Effector CD8-positive, alpha-beta T cell (primary cell): ENCODE results near the gene KRTAP2-1.
"Not testable (repeated sequence)": the region's sequence is repeated elsewhere in the genome, so short reads cannot be mapped to it uniquely, and the experiment has no call there.

Source experiments
- DNase-seq: peaks from one replicate; lab custom pipeline; 2025; lab: John Stamatoyannopoulos, UW

Gene KRTAP2-1

GRCh38 chr17:41057547-41057946, 10.4 kb upstream of the KRTAP2-1 start:
- DNase-seq: no peak

GRCh38 chr17:41055130-41055529, 8.0 kb upstream of the KRTAP2-1 start, which contains the start of gene KRTAP2-2:
Gene KRTAP2-2, minus strand, starts transcription at chr17:41055230. Its CDS starts 19 bp downstream, at chr17:41055211.
- DNase-seq: not testable (repeated sequence)

- not testable (repeated sequence) for DNase-seq
Measured at GRCh38 chr17:41054556-41054955, 7.4 kb upstream of the KRTAP2-1 start.

GRCh38 chr17:41054025-41054424, 6.9 kb upstream of the KRTAP2-1 start:
- no peak for DNase-seq

GRCh38 chr17:41052566-41052965, 5.5 kb upstream of the KRTAP2-1 start:
- DNase-seq: no peak

GRCh38 chr17:41049110-41049509, 2.0 kb upstream of the KRTAP2-1 start:
- no peak for DNase-seq

GRCh38 chr17:41048441-41048840, 1.3 kb upstream of the KRTAP2-1 start:
- no peak for DNase-seq

GRCh38 chr17:41042953-41043352, 4.2 kb downstream of the KRTAP2-1 start:
- DNase-seq: no peak

- DNase-seq: not testable (repeated sequence)
Measured at GRCh38 chr17:41040783-41041571, 6.1 kb downstream of the KRTAP2-1 start, which contains the start of gene KRTAP1-1. Gene KRTAP1-1, minus strand, starts transcription at chr17:41041450. Its CDS starts 53 bp downstream, at chr17:41041397.

- DNase-seq: no peak
Measured at GRCh38 chr17:41037853-41038350, 9.2 kb downstream of the KRTAP2-1 start.

GRCh38 chr17:41034346-41034935, 12.7 kb downstream of the KRTAP2-1 start, which contains the start of gene KRTAP1-3:
Gene KRTAP1-3, minus strand, starts transcription at chr17:41034874. Its CDS starts 53 bp downstream, at chr17:41034821.
- not testable (repeated sequence) for DNase-seq

- DNase-seq: no peak
Measured at GRCh38 chr17:41029633-41030245, 17.4 kb downstream of the KRTAP2-1 start, which contains the start of gene KRTAP1-4. Gene KRTAP1-4, minus strand, starts transcription at chr17:41030195. Its CDS starts 117 bp downstream, at chr17:41030078.

GRCh38 chr17:41026715-41027471, 20.2 kb downstream of the KRTAP2-1 start, which contains the start of gene KRTAP1-5:
Gene KRTAP1-5, minus strand, starts transcription at chr17:41027208. Its CDS starts 53 bp downstream, at chr17:41027155.
- no peak for DNase-seq

- DNase-seq: no peak
Measured at GRCh38 chr17:41024697-41025096, 22.4 kb downstream of the KRTAP2-1 start.

GRCh38 chr17:41020336-41020735, 26.8 kb downstream of the KRTAP2-1 start:
- DNase-seq: no peak

- no peak for DNase-seq
Measured at GRCh38 chr17:41019415-41019814, 27.7 kb downstream of the KRTAP2-1 start.

- DNase-seq: no peak
Measured at GRCh38 chr17:41018541-41018940, 28.6 kb downstream of the KRTAP2-1 start.

GRCh38 chr17:41016578-41017215, 30.4 kb downstream of the KRTAP2-1 start:
- DNase-seq: no peak

GRCh38 chr17:41015454-41015853, 31.7 kb downstream of the KRTAP2-1 start:
- no peak for DNase-seq

GRCh38 chr17:41013606-41014005, 33.5 kb downstream of the KRTAP2-1 start:
- no peak for DNase-seq

GRCh38 chr17:41013181-41013580, 33.9 kb downstream of the KRTAP2-1 start:
- DNase-seq: no peak
